ENCODE results near the gene STT3B.

Gene STT3B

DNA sequence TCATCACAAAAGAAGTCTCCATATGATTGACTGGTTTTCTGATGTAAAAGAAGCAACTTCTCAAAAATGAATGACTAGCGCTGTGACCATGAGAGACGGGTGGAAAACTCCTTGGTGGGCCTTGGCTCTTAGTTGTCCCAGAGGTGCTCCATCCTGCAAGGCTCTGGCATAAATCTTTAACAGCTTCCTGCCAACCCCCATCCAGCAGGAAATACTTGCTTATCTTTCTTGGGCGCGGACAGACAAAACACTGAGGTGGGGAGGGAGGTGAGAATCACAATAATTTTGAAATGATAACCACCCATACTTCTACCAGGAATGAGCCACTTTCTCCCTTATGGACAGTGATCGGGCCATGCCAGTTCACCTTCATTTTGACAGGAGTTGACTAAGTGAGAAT is 128.6 kb downstream of the STT3B start:
- no peak for DNase-seq

DNA sequence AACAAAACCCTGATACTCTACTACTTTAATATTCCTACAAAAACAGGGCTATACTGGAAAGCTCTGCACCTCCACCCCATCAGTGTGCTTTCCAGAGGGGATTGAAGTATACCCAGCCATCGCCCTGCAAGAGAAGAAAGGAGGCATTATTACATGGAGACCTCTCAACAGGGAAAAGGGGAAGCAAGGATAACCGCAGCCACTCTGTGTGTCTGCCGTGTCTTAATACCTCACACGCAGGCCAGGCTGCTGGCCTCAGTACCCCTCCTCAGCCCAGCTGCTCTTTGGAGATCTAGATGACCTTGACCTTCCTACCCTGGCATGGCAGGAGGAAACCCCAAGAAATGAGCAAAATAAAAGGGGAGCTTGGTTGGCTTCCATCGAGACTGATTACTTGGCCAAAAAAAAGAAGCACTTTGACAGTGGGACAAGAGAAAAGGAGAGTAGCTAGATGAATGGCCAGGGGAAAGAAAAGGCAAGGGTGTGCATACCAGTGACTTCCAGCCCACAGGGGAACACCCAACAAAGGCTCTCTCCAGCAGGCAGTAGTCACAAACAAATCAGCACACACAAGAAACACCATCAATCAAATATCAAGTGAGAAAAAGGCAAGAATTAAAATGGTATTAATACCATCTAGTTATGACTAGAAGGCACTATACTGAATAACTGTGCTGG is 129.4 kb downstream of the STT3B start:
- no peak for DNase-seq

DNA sequence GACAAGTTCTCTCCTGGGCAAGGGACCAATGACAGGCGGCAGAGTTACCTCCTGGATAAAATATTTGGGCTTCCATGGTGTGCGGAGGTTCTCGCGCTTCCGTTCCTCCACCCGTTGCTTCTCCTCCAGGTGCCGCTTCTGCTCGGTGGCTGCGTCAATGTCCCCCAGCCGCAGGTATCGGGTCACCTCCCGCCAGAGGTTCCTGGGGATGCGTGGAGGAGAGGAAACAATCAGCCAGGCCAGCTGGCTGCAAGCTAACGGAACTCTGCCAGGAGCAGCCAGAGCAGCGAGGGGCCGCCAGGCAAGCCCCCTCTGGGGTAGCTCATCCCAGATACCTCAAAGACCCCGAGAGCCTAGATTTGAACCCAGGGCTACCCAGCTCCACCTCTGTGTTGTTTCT is 131.3 kb downstream of the STT3B start:
- no peak for DNase-seq

DNA sequence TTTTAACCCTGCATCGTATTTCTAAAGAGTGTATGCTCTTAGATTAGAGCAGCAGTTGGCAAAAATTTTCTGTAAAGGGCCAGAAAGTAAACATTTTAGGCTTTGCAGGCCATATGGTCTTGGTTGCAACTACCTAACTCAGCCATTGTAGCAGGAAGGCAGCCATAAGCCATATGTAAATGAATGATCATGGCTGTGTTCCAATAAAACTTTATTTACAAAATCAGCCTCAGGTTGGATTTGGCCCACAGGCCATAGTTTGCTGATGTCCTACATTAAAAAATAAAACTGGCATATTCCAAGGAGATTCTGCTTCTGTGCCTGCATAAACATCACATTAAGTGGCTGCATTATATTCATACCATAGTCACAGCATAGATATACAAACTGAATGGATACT is 134.9 kb downstream of the STT3B start:
- DNase-seq, result no peak

DNA sequence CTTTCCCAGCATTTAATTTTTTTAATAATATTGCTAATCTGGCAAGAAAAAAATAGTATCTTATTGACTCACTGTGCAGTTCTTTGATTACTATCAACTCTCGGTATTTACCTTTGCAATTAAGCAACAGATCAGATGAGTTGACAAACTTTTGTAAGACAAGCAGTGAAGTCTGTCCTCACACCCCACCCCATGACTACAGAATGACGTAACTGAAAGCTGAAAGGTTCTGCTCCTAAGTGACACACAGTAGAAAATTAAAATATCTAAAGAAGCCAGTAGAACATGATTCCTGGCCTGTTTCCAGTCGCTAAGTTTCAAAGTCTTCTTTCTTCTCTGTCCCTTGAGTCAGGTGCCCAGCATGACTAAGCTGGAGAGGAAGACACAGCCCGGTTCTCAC is 135.5 kb downstream of the STT3B start:
- DNase-seq, result no peak

DNA sequence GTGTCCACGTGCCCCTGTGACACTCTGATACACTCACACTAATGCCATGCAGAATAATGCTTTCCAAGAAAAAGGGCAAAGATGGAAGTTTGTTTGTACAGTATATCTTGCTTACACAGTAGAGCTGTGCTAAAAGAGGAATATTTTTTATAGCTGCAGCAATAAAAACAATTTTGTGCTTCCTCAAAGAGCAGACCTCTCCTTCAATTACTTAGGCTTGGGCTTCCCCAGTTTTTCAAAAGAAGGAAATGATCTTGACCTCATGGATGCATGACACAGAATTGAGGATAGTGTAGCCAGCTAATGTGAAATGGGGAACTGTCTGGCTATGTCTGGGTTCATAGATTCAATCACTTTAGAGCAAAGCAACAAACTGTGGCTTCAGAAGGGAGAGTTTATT is 137.4 kb downstream of the STT3B start:
- DNase-seq, result no peak

DNA sequence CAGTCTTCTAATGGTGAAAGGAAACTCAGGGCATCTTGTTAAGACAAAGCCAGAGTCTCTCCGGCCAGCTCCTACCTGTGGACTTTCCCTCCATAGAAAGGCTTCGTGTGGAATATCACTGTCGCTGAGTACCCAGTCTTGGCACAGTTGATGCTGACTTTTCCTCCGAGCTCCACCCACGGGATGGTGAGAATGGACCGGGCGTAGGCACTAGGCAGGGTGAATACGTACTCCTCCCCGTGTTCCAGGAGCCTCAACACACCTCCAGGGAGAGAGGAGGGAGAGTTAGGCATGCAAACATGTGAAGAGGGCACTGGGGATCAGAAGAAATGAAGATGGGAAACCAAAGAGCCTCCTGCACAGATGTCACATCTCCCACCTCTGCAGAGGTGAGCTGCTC is 138.0 kb downstream of the STT3B start:
- DNase-seq, result no peak

DNA sequence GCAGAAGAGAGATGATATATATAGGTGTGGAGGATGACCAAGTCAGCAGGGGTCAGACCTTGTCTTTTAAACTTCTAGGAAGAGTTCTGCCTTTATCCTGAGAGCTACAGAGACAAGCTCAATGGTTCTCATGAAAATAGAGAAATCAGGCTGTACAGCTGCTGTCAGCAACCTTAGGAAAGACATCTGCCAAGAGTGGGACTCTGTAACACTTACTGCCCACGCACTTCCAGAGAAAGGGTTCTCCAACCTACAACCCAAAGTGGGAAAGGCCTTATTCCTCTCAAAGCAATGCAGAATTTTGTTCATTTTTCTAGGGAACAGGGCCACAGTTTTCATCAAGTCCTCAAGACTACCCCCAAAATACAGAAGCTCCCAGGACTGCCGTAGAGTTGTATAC is 138.7 kb downstream of the STT3B start:
- DNase-seq, result no peak

DNA sequence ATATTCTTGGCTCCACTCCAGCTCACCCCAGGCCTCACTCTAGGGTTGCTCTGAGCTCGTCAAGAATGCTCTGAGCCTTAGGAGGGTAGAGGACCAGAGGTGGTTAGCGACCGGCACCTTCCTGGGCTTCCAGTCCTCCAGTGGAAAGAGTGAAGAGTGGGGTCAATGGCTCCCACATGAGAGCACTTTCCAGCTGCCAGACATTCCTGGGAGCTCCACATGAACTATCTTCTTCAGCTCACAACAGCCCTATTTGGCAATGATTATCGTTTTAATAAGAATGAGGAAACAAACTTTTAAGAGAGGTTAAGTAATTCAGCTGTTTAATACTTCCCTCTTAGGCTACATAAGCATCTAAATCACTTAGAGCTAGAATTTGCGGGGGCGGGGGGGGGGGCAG is 139.3 kb downstream of the STT3B start:
- DNase-seq, result no peak

DNA sequence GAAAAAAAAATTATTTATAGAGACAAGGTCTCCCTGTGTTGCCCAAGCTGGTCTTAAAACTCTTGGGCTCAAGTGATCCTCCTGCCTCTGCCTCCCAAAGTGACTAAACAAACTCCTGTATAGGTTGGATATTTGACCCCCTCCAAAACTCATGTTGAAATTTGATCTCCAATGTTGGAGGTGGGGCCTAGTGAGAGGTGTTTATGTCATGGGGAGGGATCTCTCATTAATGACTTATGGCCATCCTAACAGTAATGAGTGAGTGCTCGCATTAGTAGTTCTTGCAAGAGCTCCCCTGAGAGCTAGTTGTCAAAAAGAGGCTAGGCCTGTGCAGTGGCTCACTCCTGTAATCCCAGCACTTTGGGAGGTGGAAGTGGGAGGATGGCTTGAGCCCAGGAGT is 141.2 kb downstream of the STT3B start:
- DNase-seq, result no peak

DNA sequence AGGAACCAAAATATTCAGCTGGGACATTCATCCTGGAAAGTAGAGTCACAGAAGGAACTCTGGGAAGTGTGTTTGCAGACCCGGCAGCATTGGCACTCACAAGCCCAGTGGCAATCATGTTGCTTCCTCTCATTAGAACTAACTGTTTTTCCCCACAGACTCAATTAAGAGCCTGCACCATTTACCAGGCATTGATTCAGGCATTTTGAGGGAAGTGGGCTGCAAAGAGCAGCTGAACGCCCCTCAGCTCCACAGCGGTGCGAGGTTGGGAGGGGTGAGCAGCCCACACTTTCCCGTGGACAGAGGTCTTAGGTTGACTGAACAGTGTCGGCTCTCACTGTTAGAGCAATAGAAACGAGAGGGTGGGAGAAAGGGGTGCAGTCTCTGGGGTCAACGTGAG is 143.8 kb downstream of the STT3B start:
- no peak for DNase-seq

DNA sequence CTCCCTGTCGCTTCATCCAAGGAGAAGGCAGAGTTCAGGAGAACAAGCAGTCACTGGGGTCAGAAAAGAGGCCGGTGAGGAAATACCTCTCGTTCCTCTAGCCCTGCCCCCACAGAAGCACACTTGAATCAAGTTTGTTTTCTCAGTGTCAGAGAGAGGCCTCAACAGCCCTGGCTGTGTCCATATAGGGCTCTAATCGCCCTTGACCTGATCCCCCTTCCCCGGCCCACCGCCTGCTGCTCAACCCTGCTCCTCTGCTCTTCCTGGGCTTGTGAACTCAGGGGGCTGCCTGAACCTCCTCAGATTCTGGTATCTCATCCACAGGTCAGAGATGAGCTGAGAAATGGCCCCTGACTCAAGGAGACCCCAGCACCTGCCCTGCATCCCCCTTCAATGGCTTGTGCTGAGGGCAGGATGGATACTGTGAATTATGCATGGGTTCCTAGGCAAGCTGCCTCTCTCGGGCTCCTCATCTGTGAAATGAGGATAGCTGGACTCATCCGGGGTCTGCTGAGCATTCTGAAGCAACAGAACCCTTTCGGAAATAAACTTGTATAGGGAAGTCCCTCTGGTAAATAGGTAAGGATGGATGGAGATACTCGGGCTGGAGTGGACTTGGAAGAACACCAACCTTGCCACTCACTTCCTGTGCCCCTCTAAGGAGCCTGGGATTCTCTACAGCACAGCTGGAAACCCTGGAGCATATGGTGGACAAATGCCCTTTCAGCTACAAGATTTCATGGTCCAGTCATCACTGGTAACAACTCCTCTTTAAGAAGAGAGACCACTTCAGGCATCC is 147.5 kb downstream of the STT3B start:
- DNase-seq, result no peak

Data from NCI-H187 (cell line).